ENCODE results near the gene PXDN.
"Not testable (repeated sequence)": the region's sequence is repeated elsewhere in the genome, so short reads cannot be mapped to it uniquely, and the experiment has no call there.

PXDN gene

DNA sequence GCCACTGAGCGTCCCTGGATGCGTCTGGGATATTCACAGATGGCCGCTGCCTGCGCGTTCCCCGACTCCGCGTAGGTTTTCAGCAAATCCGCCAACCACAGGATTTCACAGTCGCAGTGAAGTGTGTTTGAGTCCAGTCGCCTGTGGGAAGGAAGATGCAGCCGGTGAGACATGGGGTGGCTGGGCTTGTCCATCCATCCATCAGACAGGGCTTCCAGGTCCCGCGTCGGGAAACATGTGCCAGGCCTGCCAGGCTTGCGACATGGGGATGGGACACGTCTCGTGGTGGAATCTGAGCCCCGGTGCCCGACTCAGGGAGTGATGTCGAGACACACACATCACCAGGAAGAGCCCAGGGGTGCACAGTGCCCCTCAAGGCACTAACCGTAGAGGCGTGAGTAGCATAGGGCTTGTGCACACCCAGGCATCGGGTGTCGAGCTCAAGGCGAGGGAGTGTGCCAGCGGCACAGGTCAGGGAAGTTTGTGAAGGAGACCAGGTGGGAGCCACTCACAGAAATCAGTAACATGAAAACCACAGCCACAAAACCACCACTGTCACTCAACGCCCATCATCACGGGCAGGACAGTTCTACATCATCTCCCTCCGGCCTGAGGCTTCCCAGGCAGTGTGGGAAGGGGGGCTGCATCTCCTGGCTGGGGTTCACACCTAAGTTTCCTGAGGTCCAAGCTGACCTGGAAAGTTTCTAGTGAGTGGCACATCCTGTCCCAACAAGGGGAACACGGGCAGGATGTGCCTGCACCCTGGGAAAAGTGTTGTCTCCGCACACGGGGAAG lies 63.9 kb downstream of the PXDN start:
- DNase-seq = no peak

DNA sequence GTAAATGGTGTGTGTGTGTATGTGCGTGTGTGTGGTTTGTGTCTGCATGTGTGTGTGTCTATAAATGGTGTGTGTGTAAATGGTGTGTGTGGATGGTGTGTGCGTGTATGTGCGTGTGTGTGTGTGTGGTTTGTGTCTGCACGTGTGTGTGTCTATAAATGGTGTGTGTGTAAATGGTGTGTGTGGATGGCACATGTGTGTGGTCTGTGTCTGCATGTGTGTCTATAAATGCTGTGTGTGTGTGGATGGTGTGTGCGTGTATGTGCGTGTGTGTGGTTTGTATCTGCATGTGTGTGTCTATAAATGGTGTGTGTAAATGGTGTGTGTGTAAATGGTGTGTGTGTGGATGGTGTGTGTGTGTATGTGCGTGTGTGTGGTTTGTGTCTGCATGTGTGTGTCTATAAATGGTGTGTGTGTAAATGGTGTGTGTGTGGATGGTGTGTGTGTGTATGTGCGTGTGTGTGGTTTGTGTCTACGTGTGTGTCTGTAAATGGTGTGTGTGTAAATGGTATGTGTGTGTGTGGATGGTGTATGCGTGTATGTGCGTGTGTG lies 64.8 kb downstream of the PXDN start:
- not testable (repeated sequence) for DNase-seq

DNA sequence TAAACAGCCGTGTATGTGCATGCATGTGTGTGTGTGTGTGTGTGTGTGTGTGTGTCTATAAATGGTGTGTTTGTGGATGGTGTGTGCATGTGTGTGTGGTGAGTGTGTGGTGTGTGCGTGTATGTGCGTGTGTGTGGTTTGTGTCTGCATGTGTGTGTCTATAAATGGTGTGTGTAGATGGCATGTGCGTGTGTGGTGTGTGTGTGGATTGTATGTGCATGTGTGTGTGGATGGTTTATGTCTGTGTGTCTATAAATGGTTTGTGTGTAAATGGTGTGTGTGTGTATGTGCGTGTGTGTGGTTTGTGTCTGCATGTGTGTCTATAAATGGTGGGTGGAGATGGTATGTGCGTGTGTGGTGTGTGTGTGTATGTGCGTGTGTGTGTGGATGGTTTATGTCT lies 65.2 kb downstream of the PXDN start:
- DNase-seq = not testable (repeated sequence)

DNA sequence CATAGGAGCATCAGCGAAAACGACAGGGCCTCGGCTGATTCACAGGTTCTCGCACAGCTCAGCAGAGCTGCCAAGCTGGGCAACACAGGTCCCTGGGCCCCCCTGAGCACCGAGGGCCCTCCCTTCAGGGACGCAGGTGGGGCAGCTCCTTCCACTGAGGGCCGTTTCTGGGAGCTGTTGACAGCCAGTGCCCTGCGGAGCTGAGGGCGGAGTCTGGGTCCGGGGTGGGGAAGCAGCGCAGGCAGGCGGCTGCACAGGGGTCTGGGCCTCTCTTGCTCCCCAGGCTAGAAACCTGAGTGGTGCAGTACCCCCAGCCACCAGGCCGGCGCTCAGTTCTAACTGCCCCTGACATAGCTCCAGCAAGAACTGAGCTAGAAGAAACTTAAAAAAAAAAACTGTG lies 65.7 kb downstream of the PXDN start:
- no peak for DNase-seq

DNA sequence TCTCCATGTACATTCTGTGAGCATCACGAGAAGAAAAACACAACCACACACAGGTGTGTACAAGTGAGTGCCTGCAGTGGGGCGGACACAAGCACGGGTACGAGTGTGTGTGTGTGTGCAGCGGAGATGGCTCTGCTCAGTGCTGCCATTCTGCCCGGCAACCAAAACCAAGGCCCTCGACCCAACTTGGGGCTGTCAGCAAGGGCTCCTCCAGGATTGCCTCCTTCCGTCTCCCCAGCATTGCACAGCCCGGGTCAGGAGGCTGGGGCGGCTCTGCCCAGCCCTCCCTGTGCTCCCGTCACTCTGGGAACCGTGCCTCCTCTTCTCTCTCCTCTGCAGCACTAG lies 66.5 kb downstream of the PXDN start:
- no peak for DNase-seq

DNA sequence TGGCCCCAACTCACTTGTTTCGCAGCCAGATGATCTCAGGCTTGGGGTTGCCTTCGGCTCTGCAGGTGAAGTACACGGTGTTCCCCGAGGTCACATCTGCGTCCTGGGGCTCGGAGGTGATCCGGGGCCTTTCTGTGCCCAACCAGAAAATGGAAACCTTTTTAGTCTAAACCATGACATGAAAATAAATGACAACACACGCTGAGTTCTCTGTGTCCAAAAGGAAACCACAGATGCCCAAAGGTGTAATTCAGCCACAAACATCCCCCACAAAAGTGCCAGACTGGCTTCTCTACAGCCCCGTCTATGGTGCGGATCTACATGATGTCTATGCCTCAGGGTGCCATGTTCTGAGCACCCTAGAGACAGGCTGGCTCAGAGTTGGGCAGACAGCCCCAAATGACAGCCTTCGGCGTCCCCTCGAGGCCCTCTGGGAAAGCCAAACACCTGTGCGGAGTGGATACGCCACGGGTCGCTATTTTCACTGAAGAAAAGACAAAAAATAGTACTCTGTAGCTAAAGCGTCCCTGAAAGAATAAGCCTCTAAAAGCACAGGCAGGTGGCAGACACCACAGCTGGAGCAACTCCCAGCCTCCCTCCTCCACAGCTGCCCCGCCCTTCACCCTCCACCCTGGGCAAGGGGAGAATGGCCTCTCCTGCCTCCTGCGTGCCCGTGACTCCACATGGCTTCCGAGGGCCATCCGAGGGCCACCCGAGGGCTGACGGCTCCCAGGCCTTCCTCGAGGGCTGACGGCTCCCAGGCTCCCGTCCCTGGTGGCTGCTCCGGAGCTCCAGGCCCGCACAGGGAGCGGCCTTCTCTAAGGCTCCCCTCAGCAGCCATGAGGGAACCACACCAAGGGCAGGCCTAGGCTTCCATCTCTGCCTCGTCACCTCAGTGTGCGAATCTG lies 67.1 kb downstream of the PXDN start:
- no peak for DNase-seq

DNA sequence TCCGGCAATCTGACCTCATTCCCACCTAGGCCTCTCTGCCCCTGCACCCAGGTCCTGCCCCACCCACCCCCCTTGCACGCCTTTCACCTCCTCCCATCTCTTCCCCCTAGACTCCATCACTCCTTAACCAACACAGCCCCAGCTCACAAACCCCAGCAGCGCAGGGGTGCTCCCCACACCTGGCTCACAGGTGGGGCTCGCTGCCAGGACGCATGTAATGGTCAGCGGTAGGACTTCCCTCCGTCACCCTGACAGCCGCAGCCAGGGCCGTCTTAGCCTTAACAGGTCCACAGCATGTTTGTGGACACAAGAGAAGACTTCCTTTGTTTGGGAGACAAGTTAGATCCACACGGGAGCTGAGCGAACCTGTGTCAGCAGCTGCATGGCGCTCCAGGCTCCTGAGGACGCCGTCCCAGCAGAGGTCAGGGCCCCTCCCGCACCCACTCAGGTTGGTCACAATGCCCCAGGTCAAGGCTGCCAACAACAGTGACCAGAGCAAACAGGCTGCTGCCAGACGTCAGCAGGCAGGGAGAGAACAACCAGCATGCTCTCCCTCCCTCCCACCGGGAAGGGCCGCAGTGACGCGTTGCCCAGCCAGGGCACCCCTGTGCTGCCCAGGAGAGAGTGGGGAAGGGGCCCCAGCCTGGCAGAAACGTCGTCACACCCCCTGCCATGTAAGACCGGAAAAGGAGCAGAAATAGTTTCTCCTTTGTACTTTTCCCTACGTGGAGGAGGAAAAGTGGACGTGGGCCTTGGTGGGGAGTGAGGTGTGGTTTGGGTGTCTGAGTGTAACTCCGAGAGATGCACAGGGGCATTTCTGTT lies 68.0 kb downstream of the PXDN start:
- no peak for DNase-seq

DNA sequence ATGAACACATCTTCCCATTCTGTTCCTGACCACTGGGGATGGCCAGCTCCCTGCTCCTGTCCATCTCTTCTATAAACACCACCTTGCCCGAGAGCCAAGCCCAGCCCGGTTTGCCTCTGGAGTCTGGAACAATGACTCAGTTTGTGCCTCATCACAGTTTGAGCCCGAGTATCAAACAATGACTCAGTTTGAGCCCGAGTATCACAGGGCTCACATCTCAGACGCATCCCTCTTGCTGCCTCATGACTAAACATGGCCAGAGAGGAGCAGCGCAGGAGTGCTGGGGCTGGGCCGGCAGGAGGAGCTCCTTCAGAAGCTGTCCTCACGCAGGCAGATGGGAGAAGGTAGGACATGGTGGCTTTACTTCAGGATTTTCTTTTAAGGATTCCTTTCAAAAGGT lies 68.7 kb downstream of the PXDN start:
- no peak for DNase-seq

DNA sequence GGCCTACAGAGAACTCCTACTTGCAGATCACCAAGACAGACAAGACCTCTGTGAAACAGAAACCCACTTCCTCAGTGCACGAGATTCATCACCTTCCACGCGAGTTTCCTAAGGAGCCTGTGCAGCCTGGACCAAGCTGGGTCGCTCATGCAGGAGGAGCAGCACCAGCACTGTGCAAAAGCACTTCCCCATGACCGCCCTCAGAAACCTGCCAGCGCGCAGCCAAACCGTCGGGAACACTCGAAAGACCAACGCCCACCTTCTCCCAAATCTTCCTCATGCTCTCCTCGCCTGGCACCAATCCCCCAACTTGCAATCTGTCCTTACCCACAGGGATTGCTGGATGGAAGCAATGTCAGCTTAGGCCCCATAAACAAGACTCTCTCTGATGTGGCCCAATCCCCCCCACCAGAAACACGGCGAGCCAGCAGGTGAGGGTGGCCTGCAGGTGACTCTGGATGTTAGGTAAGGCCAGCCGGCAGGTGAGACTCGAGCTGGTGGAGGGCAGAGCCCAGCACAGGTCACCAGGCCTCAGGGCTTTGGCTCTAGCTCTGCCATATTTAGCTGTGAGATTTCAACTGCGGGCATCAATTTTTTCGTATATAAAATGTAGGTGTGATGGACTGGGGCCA lies 69.4 kb downstream of the PXDN start:
- no peak for DNase-seq

DNA sequence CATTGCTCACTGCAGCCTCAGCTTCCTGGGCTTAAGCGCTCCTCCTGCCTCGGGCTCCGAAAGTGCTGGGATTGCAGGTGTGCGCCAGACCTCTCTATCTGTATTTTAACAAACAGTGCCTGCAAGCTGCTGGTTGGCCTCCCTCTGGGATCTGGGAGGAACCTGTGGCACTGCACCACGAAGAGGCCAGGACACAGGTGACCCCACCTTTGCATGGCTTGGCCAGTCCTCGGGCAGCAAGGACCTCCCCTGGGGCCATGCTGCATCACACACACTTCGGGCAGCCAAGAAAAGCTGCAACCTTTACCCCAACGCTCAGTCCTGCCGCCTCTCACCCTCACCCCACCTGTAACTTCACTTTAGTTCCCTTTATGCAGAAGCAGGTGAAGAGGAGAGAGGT lies 70.0 kb downstream of the PXDN start:
- DNase-seq = no peak

DNA sequence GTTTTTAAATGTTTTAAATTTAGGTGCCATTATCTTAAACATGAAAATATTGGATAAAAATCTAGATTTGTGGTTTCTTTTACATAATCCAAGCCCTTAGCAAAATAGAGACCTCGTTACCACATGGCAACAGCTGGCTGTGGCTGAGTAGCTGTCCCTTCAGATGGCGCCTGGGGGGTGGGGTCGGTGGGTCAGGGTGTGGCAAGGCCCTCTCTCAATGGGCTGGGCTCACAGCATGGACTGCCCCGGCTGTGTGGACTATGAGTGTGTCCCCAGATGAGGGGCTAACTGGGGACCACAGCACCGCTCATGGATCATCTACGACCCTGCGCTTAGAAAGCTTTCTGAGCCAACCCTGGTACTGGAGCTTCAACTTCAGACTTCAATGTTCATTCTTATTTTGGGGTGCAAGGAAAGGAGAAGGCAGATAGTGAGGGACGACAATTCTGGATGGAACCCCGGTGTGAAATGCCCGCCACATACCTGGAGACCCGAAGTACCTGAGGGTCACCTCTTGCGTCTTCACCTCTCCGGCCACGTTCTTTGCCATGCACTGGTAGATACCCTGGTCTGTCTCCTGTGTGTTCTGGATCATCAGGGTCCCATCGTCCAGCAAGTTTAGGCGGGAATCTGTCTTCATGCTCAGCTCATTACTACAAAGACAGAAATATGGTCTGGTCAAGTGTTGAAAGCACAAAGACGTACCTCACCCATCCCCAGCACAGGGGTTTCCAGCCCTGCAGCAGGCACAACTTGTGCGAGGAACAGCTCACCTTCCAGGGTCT lies 71.0 kb downstream of the PXDN start:
- no peak for DNase-seq

DNA sequence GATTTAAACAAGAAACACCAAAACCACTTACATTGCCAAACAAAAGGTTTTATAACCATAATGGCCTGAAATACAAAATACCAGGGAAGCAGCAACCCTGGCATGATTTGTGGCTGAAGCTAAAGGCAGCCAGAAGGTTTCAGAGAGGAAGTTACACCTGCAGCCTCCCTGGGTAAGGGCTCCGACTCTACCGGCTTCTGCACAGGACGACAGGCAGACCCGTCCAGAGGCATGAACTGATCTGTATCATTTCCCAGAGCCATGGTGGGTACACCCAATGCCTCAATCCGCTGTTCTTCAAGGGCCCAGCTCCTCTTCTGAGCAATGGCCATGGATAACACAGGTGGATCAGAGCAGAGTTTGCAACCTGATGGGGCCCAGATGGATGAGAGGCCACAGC lies 71.6 kb downstream of the PXDN start:
- no peak for DNase-seq

DNA sequence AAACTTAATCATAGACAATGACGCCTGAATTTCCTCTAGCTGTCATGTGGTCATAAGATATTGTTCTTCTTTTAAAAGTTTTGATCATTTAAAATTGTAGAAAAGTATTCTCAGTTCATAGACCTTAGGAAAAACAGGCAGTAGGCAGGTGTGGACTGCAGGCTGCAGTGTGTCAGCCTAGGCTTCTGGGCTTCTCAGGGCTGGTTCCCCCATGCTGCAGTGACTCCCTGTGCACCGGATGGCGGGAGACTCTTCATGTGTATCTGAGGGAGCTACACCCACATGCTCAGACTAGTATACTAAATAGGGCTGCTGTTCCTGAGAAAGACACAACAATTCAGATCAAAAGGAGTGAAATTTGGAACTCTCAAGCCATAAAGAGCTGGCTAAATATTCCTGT lies 72.4 kb downstream of the PXDN start:
- DNase-seq = no peak

DNA sequence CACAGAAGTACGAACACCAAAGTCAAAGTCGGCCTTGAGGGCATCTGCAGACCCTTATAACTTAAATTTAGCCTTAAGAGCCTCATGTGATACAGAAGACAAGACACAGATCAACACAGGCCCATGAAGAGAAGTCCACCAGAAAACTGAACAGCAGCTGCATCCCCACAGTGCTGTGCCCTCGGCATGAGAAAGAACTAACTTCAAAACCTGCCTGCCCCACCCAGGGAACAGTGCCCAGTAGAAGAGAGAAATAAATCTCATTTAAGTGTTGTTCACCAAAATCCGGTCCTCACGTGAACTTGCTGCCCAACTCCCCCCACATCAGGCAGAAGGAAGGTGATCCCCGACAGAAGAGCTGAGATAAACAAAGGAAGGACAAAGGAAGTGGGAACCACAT lies 73.7 kb downstream of the PXDN start:
- no peak for DNase-seq

DNA sequence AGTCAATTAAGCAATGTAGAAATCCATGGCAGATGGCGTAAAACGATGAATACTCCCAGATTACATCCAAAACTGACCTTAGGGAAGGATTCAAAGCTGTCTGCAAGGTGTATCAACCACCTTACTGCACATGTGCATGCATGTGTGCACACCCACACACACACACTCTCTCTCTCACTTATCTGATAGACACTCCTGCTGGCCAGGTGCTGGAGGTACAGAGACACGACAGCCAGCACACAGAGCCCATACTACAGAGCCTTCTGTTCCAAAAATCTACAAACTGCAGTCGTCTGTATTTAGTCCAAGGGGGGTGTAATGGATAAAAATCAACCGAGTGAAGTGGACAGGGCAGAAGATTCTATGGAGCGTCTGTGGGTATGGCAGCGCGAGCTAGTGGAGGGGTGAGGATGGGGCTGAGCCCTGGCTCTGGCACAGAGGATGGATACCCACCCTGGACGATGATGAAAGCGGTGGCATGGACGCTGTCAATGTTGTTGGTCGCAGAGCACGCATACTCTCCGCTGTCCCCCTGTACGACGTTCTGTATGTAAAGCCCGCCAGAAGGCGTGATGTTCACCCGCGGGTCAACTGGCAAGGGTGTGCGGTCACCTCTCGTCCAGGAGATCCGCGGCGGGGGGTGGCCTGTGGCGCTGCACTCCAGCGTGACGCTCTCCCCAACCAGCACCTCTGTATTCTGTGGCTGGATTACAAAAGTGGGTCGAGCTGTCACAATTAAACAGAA lies 78.4 kb downstream of the PXDN start:
- DNase-seq = no peak

DNA sequence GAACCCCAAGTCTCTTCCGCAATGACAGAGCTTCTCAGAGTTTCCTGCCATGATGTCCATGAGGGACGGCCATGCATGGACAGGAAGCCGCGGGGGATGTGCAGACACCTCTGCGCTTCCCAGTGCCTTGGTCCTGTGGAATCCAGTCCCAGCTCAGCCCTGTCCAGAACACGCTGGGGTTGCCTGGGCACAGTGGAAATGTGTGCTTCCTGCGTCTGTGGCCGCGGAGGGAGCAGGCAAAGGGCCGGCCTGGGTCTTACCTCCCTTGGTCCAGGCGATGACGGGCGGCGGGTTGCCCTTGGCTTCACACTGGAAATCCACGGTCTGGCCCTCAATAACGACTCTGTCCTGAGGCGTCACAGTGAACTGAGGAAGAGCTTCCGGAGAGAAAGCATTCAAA lies 79.6 kb downstream of the PXDN start:
- DNase-seq = no peak

DNA sequence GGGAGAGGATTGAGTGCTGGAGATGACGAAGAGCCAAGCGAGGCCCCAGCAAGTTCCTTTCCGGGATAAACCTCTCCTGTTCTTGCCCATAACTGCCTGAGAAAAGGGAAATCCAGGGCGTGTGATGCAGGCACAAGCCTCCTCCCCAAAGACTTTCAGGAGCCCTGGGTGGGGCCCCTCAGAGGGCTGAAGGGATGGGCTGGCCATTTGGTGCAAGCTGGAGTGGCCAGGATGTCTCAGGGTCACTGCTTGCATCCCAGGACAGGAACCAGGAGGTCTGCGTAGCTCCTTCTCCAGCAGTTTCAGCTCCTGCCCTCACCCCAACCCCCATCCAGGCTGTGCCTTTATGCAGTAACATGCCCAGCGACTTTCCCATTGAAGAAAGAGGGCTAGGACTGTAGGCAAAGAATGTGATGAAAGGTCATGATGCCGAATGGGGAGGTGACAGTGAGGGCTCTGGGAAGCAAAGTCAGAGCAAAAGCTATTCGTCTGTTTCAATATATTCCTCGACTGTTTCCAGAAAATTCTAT lies 80.2 kb downstream of the PXDN start:
- no peak for DNase-seq

DNA sequence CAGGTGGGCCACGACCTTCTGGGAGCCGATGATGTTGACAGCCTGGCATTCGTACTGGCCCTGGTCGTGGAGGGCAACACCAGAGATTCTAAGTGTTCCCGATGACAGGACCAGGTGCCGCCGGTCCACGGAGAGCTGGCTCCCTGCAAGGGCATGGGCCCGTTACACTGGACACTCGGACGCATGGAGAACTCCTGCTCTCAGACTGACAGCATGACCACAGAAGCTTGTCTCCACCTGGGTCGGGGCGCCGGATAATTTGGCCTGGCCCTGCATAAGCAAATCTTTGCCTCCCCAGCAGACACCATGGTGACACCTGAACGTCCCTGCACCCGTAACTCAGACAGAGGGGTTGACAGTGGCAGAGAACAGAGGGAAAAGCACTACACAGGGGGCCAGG lies 80.7 kb downstream of the PXDN start:
- DNase-seq = no peak

DNA sequence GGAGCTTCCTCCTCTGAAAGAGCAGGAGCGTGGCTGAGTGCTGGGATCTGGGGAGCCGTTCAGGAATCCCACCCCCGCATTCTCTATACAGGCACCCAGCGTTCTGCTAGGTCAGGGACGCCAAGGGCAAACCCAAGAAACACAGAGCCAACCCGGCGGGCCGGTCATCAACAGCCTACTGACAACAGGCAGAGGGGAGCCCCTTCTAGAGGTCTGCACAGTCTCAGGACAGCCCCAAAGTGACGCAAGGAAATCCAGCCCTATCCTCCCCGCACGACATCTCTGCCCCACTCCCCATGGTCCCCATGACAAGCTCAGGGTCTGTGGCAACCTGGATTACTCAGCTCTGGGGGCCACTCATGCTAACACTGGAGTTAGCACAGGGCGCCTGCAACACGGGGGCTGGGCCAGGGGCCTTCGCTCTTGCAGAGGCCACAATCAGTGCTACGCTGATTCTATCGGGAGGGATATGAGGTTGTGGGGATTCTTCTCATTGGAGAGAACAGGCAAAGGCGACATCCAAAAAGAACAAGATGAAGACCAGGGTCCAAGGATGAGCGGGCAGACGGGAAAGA lies 81.6 kb downstream of the PXDN start:
- DNase-seq = no peak

DNA sequence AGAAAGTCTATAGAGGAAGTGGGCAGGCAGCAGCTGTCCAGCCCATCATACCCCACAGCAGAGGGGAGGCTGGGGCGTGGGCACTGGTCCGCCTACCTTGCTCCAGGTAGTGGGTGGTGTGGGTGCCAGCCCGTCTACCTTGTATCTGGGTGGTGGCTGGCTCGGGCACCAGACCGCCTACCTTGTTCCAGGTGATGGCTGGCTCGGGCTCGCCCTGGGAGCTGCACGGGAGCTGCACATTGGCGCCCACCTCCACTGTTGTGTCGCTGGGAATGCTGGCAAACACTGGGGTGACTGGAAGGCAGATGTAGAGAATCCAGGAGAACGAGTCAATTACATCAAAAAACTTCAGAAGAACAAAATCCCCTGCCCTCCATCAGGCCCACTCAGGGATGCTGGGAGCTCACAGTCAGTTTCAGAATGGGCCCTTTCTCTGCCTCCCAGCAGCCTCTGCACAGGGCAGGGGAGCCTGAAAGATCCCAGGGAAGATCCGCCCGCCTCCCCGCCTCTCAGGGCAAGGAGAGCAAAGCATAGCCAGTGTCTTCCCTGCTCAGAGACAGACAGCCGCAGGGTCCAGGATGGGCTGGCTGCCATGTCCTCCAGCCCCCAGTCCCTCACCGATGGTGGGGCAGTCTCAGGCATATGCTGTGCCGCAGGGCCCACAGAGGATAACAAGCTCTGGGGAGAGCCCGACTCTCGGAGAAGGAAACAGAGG lies 82.3 kb downstream of the PXDN start:
- no peak for DNase-seq
